Memory B cell (primary cell): ENCODE measurements around the gene UXS1.
A peak's percentile ranks its signal among the peaks of the same experiment; 100 is the strongest.
"Not testable (repeated sequence)": the region's sequence is repeated elsewhere in the genome, so short reads cannot be mapped to it uniquely, and the experiment has no call there.

ENCODE experiments used
- ATAC-seq: fragments of 150-1000 bp; cut with Tn5 transposase; 2 replicates; pipeline ENCODE4 v1.10.0; 2021; ENCODE audit warnings: low read depth, mild to moderate bottlenecking, moderate library complexity
- DNase-seq, 2 donors: peaks; one replicate each; pipeline ENCODE4 v3.0.0; 2022; ENCODE audit warnings: low spot score in 2 of 2
- H3K27ac Mint-ChIP-seq: one replicate; pipeline ENCODE4 v1.8.0; 2022; ENCODE audit warnings: mild to moderate bottlenecking, moderate library complexity, mixed read lengths
- H3K27me3 Mint-ChIP-seq: one replicate; pipeline ENCODE4 v1.8.0; 2022; ENCODE audit warnings: mixed read lengths
- H3K36me3 Mint-ChIP-seq: one replicate; pipeline ENCODE4 v1.8.0; 2022; ENCODE audit warnings: mild to moderate bottlenecking, mixed read lengths
- H3K4me1 Mint-ChIP-seq: one replicate; pipeline ENCODE4 v1.8.0; 2022; ENCODE audit warnings: mixed read lengths
- H3K4me3 Mint-ChIP-seq: one replicate; pipeline ENCODE4 v1.8.0; 2022; ENCODE audit warnings: mild to moderate bottlenecking, moderate library complexity, mixed read lengths
- H3K9me3 Mint-ChIP-seq: one replicate; pipeline ENCODE4 v1.8.0; 2022; ENCODE audit warnings: mixed read lengths

Gene UXS1

GRCh38 chr2:106193977-106194778 lies at the start of gene UXS1:
Gene UXS1, minus strand, starts transcription at chr2:106194301. Its CDS starts 60 bp downstream, at chr2:106194241.
- peak; percentile 75 for ATAC-seq
- peak within 1 kb of the TSS; percentile 88 for H3K27ac Mint-ChIP-seq
- DNase-seq = peak; percentile 95 to 98
- H3K27me3 Mint-ChIP-seq = peaks cover 1% of the 10 kb centered on the region
- peaks cover 2% of the 10 kb centered on the region for H3K36me3 Mint-ChIP-seq
- H3K4me1 Mint-ChIP-seq = peaks cover 32% of the 10 kb centered on the region
- peak within 1 kb of the TSS; percentile 95 for H3K4me3 Mint-ChIP-seq
- H3K9me3 Mint-ChIP-seq = no peaks in the 10 kb centered on the region

GRCh38 chr2:106239491-106239890 lies 45.4 kb upstream of the UXS1 start:
- H3K4me1 Mint-ChIP-seq, H3K27ac Mint-ChIP-seq, DNase-seq, ATAC-seq, H3K27me3 Mint-ChIP-seq, H3K4me3 Mint-ChIP-seq: not testable (repeated sequence)
- peaks cover 19% of the 10 kb centered on the region for H3K9me3 Mint-ChIP-seq
- peaks cover 11% of the 10 kb centered on the region for H3K36me3 Mint-ChIP-seq

DNA sequence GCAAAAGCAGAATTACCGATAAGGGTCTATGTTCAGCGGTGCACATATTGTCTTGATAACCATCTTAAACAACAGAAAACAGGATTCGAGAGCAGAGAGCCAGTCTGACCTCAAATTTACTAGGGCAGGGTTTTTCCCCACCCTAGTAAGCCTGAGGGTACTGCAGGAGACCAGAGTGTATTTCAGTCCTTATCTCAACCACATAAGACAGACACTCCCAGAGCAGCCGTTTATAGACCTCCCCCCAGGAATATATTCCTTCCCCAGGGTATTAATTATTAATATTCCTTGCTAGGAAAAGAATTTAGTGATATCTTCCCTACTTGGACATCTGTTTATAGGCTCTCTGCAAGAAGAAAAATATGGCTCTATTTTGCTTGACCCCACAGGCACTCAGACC lies 41.3 kb upstream of the UXS1 start:
- Mint-ChIP-seq H3K27me3 (peaks cover 11% of the 10 kb centered on the region), H3K9me3 (peaks cover 19% of the 10 kb centered on the region), H3K36me3 (peaks cover 12% of the 10 kb centered on the region)
- ATAC-seq, H3K27ac Mint-ChIP-seq, H3K4me1 Mint-ChIP-seq, DNase-seq, H3K4me3 Mint-ChIP-seq: not testable (repeated sequence)

DNA sequence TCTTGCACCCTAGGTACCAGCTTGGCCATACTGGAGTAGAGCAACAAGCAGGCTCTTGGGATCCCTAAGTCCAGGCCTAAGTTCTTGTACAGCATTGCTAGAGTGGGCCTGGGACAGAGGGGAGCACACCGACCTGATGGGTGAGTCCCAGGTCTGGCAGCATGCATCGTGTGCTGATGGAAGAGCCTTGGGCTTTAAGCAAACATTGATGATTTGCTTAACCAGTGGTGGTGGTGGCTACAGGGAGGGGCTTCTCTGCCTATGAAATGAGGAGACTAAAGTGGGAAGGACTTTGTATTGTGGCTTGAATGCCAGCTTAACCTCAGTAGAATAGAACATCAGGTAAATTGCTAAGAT lies 39.2 kb upstream of the UXS1 start:
- Mint-ChIP-seq H3K36me3 (peaks cover 12% of the 10 kb centered on the region), H3K9me3 (peaks cover 19% of the 10 kb centered on the region), H3K4me1 (no peaks in the 10 kb centered on the region), H3K4me3 (no peak overlapping the region), H3K27me3 (peaks cover 11% of the 10 kb centered on the region), H3K27ac (no peak overlapping the region)
- ATAC-seq = no peak
- no peak for DNase-seq

- no peak for DNase-seq
- H3K9me3 Mint-ChIP-seq = peaks cover 19% of the 10 kb centered on the region
- no peak for ATAC-seq
- H3K4me1 Mint-ChIP-seq = no peaks in the 10 kb centered on the region
- peaks cover 12% of the 10 kb centered on the region for H3K36me3 Mint-ChIP-seq
- H3K27ac Mint-ChIP-seq = no peak overlapping the region
- peaks cover 11% of the 10 kb centered on the region for H3K27me3 Mint-ChIP-seq
- H3K4me3 Mint-ChIP-seq = no peak overlapping the region
Observed at GRCh38 chr2:106232638-106233349, 38.7 kb upstream of the UXS1 start.

DNA sequence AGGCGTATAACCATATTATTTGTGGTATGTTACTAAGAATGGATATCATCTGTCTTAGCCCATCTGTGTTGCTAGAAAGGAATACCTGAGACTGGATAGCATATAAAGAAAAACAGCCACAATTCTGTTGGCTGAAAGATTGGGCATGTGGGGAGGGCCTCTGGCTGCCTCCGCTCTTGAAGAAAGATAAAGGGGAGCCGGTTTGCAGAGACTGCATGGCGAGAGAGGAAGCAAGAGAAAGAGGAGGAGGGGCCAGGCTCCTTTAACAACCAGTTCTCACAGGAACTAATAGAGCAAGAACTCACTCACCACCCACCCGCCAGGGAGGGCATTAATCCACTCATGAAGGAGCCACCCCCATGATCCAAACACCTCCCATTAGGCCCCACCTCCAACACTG lies 29.2 kb upstream of the UXS1 start:
- no peak for ATAC-seq
- Mint-ChIP-seq H3K4me3 (no peak overlapping the region), H3K4me1 (no peaks in the 10 kb centered on the region), H3K27ac (no peak overlapping the region), H3K9me3 (no peaks in the 10 kb centered on the region), H3K36me3 (no peaks in the 10 kb centered on the region), H3K27me3 (no peaks in the 10 kb centered on the region)
- no peak for DNase-seq

DNA sequence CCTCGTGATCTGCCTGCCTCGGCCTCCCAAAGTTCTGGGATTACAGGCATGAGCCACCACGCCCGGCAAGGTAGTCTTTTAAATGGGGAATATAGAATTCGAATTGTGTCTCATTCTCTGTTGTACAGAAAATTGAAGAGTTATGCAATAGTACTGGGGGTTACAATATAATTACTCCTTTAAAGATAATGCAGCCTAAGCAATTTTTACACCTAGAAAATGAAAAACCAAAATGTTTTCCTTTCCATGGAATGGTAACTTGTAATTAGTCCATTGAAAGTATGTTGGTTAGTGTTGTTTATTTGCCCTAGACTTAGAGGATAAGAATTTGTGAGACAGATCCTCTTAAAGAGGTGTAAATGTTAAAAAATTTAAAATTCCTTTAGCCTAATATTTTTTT lies 28.0 kb upstream of the UXS1 start:
- not testable (repeated sequence) for ATAC-seq, DNase-seq, H3K27ac Mint-ChIP-seq, H3K36me3 Mint-ChIP-seq, H3K4me3 Mint-ChIP-seq, H3K9me3 Mint-ChIP-seq, H3K27me3 Mint-ChIP-seq, H3K4me1 Mint-ChIP-seq

GRCh38 chr2:106219813-106220212 lies 25.7 kb upstream of the UXS1 start:
- no peak for ATAC-seq
- H3K36me3 Mint-ChIP-seq = no peaks in the 10 kb centered on the region
- H3K4me1 Mint-ChIP-seq = no peaks in the 10 kb centered on the region
- no peaks in the 10 kb centered on the region for H3K27me3 Mint-ChIP-seq
- DNase-seq = no peak
- H3K27ac Mint-ChIP-seq = no peak overlapping the region
- H3K4me3 Mint-ChIP-seq = no peak overlapping the region
- peaks cover 5% of the 10 kb centered on the region for H3K9me3 Mint-ChIP-seq

- not testable (repeated sequence) for ATAC-seq
Observed at GRCh38 chr2:106219157-106219556, 25.1 kb upstream of the UXS1 start.

GRCh38 chr2:106208874-106209273 lies 14.8 kb upstream of the UXS1 start:
- ATAC-seq = no peak
- H3K27me3 Mint-ChIP-seq = peaks cover 8% of the 10 kb centered on the region
- DNase-seq = no peak
- H3K4me1 Mint-ChIP-seq = no peaks in the 10 kb centered on the region
- H3K9me3 Mint-ChIP-seq = no peaks in the 10 kb centered on the region
- H3K27ac Mint-ChIP-seq = no peak overlapping the region
- H3K36me3 Mint-ChIP-seq = no peaks in the 10 kb centered on the region
- no peak overlapping the region for H3K4me3 Mint-ChIP-seq

More at GRCh38 chr2:106219157-106219556, 25.1 kb upstream of the UXS1 start:
- not testable (repeated sequence) for DNase-seq, H3K36me3 Mint-ChIP-seq, H3K27me3 Mint-ChIP-seq, H3K27ac Mint-ChIP-seq, H3K4me1 Mint-ChIP-seq, H3K4me3 Mint-ChIP-seq, H3K9me3 Mint-ChIP-seq

- no peak overlapping the region for H3K27ac Mint-ChIP-seq
- no peaks in the 10 kb centered on the region for H3K9me3 Mint-ChIP-seq
- H3K36me3 Mint-ChIP-seq = no peaks in the 10 kb centered on the region
- H3K4me1 Mint-ChIP-seq = no peaks in the 10 kb centered on the region
- H3K4me3 Mint-ChIP-seq = no peak overlapping the region
- no peak for DNase-seq
- H3K27me3 Mint-ChIP-seq = peaks cover 8% of the 10 kb centered on the region
- no peak for ATAC-seq
Observed at GRCh38 chr2:106208399-106208798, 14.3 kb upstream of the UXS1 start.

GRCh38 chr2:106207246-106207645 lies 13.1 kb upstream of the UXS1 start:
- H3K27ac Mint-ChIP-seq = no peak overlapping the region
- no peak for ATAC-seq
- H3K9me3 Mint-ChIP-seq = no peaks in the 10 kb centered on the region

DNA sequence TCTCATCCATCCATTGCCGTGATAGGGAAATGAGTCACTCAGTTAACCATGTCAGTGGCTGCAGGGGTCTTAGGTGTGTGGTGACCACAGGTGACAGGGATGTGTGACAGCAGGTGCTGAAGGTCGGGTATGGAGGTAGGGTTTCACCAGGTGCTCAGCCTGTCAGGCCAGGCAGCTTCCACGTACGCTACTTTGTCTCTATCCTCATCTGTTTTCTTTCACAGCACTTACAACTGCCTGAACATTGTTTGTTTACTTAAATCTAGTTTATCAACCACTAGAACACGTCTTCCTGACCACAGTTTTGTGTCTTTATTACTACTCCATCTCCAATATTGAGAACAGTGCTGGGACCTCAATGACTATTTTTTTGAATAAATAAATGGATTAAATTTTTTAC lies 11.4 kb upstream of the UXS1 start:
- no peaks in the 10 kb centered on the region for H3K4me1 Mint-ChIP-seq
- ATAC-seq = no peak
- no peak for DNase-seq
- peaks cover 15% of the 10 kb centered on the region for H3K27me3 Mint-ChIP-seq
- H3K36me3 Mint-ChIP-seq = no peaks in the 10 kb centered on the region
- H3K4me3 Mint-ChIP-seq = no peak overlapping the region
- no peaks in the 10 kb centered on the region for H3K9me3 Mint-ChIP-seq
- H3K27ac Mint-ChIP-seq = no peak overlapping the region

More at GRCh38 chr2:106207246-106207645, 13.1 kb upstream of the UXS1 start:
- DNase-seq = no peak
- Mint-ChIP-seq H3K4me3 (no peak overlapping the region), H3K4me1 (no peaks in the 10 kb centered on the region), H3K27me3 (peaks cover 8% of the 10 kb centered on the region), H3K36me3 (no peaks in the 10 kb centered on the region)

GRCh38 chr2:106204551-106204950 lies 10.4 kb upstream of the UXS1 start:
- not testable (repeated sequence) for H3K4me3 Mint-ChIP-seq, H3K9me3 Mint-ChIP-seq, H3K27ac Mint-ChIP-seq, ATAC-seq, H3K36me3 Mint-ChIP-seq, DNase-seq, H3K4me1 Mint-ChIP-seq
- peaks cover 14% of the 10 kb centered on the region for H3K27me3 Mint-ChIP-seq
